ENCODE data around the gene FAM180A.
"Not testable (repeated sequence)": the region's sequence is repeated elsewhere in the genome, so short reads cannot be mapped to it uniquely, and the experiment has no call there.

FAM180A gene

GRCh38 chr7:135711139-135711469, 37.5 kb downstream of the FAM180A start:
- DNase-seq = no peak

- no peak for DNase-seq
These were observed 38.0 kb downstream of the FAM180A start for GRCh38 chr7:135710417-135711138.

- no peak for DNase-seq
These were observed 39.1 kb downstream of the FAM180A start for GRCh38 chr7:135709508-135709907.

GRCh38 chr7:135708041-135708440, 40.6 kb downstream of the FAM180A start:
- no peak for DNase-seq

GRCh38 chr7:135707570-135707966, 41.0 kb downstream of the FAM180A start:
- no peak for DNase-seq

GRCh38 chr7:135706858-135707569, 41.6 kb downstream of the FAM180A start:
- no peak for DNase-seq

- DNase-seq = no peak
These were observed 42.4 kb downstream of the FAM180A start for GRCh38 chr7:135706038-135706742.

GRCh38 chr7:135704698-135705097, 43.9 kb downstream of the FAM180A start:
- DNase-seq = no peak

GRCh38 chr7:135704074-135704473, 44.5 kb downstream of the FAM180A start:
- DNase-seq = no peak

- no peak for DNase-seq
These were observed 51.1 kb downstream of the FAM180A start for GRCh38 chr7:135697276-135698049.

GRCh38 chr7:135693558-135693957, 55.1 kb downstream of the FAM180A start:
- no peak for DNase-seq

GRCh38 chr7:135692606-135693005, 56.0 kb downstream of the FAM180A start:
- DNase-seq = not testable (repeated sequence)

GRCh38 chr7:135692055-135692454, 56.6 kb downstream of the FAM180A start:
- no peak for DNase-seq

GRCh38 chr7:135690566-135690965, 58.0 kb downstream of the FAM180A start:
- DNase-seq = no peak

GRCh38 chr7:135687466-135687865, 61.1 kb downstream of the FAM180A start:
- DNase-seq = no peak

- no peak for DNase-seq
These were observed 63.1 kb downstream of the FAM180A start for GRCh38 chr7:135685306-135686084.

GRCh38 chr7:135684699-135685098, 63.9 kb downstream of the FAM180A start:
- no peak for DNase-seq

GRCh38 chr7:135684136-135684535, 64.5 kb downstream of the FAM180A start:
- DNase-seq = no peak

- DNase-seq = no peak
These were observed 65.0 kb downstream of the FAM180A start for GRCh38 chr7:135683609-135684008.

- peak; percentile 6 for DNase-seq
These were observed 66.4 kb downstream of the FAM180A start for GRCh38 chr7:135682191-135682590.

- DNase-seq = no peak
These were observed 66.9 kb downstream of the FAM180A start for GRCh38 chr7:135681762-135682161.

Data from DMS 273 treated with DMSO at 0.1 percent for 48 hours (cell line).